ENCODE results near the gene POLG. TPM values are rescaled to one million over a fixed set of nuclear protein-coding genes. Genes with fewer than 3 reads are reported as not detected.

Gene POLG
- total and polyA plus RNA-seq, 4 donors, result 36.7 to 84.9 (median 45.3) TPM

DNA sequence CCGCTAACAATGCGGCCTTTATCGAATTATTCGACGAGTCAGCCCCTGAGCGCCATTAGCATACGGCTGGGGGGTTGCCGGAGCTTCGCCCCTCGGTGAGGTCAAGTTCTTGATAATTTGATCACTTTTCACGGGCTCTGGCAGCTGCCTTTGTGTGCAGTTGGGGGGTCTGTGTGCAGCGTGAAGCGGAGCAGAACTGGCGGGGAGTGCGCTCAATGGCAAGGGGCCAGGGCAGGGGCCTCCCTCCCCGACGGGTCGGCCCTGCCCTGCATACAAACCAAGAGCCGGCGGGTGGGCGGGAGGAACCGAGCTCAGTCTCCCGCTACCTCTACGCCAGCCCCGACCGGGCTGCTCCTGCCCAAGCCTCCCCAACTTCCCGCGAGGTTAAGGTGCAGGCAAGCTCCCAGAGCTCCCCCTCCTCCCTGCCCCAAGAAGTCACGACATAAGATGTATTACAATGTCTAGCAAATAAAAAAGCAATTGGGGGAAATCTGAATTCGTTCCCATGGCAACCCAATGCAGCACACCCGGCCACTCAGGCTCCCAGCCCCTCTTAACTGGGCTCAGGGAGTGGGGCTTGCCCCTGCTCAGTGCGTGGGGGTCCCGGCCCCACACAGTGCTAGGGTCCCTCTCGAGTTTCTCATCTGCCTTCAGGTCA, 34.1 kb upstream of the POLG start:
- 2 to 3% methylated on average over 34 of the region's 34 CpGs for WGBS, 2 donors
- Histone ChIP-seq H3K36me3 (ENCODE audit: control insufficient read depth in 4 of 4, insufficient read depth in 4 of 4, low read length in 4 of 4) (no peaks in the 10 kb centered on the region), H3K4me1 (ENCODE audit: control insufficient read depth in 5 of 5, insufficient read depth in 5 of 5, low read length in 5 of 5) (peaks cover 0 to 10% (median 0%) of the 10 kb centered on the region in 5 donors), H3K27me3 (ENCODE audit: control insufficient read depth in 3 of 3, insufficient read depth in 3 of 3, low read length in 2 of 3) (peaks cover 21 to 93% (median 86%) of the 10 kb centered on the region in 3 donors), H3K9me3 (ENCODE audit: control insufficient read depth in 4 of 4, insufficient read depth in 3 of 4, low read length in 3 of 4) (peaks cover 0 to 13% (median 0%) of the 10 kb centered on the region in 4 donors), H3K9ac (ENCODE audit: insufficient read depth in 1 of 2, low read length in 2 of 2) (no peak overlapping the region), H3K4me3 (no peak overlapping the region), H3K27ac (ENCODE audit: low read depth in 1 of 2, low read length in 1 of 2) (no peak overlapping the region)
- DNase-seq, result no peak
- no peak for ATAC-seq (ENCODE audit: insufficient read depth, low FRiP score)
- TF ChIP-seq, protein P1, sequence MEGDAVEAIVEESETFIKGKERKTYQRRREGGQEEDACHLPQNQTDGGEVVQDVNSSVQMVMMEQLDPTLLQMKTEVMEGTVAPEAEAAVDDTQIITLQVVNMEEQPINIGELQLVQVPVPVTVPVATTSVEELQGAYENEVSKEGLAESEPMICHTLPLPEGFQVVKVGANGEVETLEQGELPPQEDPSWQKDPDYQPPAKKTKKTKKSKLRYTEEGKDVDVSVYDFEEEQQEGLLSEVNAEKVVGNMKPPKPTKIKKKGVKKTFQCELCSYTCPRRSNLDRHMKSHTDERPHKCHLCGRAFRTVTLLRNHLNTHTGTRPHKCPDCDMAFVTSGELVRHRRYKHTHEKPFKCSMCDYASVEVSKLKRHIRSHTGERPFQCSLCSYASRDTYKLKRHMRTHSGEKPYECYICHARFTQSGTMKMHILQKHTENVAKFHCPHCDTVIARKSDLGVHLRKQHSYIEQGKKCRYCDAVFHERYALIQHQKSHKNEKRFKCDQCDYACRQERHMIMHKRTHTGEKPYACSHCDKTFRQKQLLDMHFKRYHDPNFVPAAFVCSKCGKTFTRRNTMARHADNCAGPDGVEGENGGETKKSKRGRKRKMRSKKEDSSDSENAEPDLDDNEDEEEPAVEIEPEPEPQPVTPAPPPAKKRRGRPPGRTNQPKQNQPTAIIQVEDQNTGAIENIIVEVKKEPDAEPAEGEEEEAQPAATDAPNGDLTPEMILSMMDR (IDR thresholded peaks at IDR 0.05; ENCODE audit: control extremely low read depth, extremely low read depth), result no peak

DNA sequence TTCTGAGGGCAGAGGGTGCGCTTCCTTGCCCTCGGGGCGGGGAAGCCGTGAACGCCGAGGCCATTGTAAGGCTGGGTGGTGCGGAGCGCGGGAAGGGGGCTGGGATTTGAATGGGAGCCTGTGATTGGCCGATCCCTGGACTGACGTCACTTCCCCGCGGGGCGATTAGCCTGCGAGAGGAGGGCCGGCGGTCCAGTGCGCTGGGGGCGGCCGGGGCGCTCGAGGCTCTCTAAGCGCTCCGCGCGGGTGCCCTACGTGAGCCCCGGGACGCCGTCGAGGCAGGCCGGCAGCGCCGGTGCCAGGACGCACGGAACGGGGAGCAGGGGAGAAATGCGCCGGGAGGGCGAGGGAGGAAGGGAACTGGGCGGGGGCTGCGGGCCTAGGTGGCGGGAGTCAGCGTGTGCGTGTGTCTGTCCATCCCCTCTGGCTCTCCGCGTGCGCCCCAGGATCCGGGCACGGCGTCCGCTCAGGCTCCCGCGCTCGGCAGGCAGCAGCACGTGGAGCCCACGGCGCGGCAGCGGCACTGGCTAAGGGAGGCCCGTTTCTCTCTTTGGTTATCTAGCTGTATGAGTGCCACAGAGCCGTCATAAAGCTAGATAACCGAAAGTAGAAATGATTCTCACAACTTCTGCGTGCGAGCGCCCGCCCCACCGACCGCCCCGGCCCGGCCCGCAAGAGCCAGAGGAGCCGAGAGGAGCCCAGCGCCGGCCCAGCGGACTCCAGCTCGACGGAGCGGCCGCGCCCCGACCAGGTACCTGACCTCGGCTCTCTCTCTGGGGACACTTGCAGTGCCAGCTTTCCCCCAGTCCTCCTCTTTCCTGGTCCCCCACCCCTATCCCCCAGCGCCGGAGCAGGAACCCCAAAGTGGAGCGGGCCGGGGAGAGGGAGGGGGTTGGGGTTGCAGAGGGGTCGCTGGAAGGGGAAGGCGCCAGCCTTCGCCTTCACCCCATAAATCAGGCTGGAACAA, 33.1 kb upstream of the POLG start:
- peak; percentile 26 to 50 (median 31) for DNase-seq
- peaks cover 0 to 10% (median 0%) of the 10 kb centered on the region in 5 donors for H3K4me1 ChIP-seq (ENCODE audit: control insufficient read depth in 5 of 5, insufficient read depth in 5 of 5, low read length in 5 of 5)
- H3K9me3 ChIP-seq (ENCODE audit: control insufficient read depth in 4 of 4, insufficient read depth in 3 of 4, low read length in 3 of 4), result peaks cover 0 to 11% (median 0%) of the 10 kb centered on the region in 4 donors
- no peaks in the 10 kb centered on the region for H3K36me3 ChIP-seq (ENCODE audit: control insufficient read depth in 4 of 4, insufficient read depth in 4 of 4, low read length in 4 of 4)
- no peak overlapping the region for H3K27ac ChIP-seq (ENCODE audit: low read depth in 1 of 2, low read length in 1 of 2)
- H3K27me3 ChIP-seq (ENCODE audit: control insufficient read depth in 3 of 3, insufficient read depth in 3 of 3, low read length in 2 of 3), result peaks cover 28 to 93% (median 86%) of the 10 kb centered on the region in 3 donors
- H3K9ac ChIP-seq (ENCODE audit: insufficient read depth in 1 of 2, low read length in 2 of 2), result no peak overlapping the region
- TF ChIP-seq, protein P1 (IDR thresholded peaks at IDR 0.05; ENCODE audit: control extremely low read depth, extremely low read depth), result no peak
- no peak overlapping the region for H3K4me3 ChIP-seq
- 3 to 5% methylated on average over 78 to 90 of the region's 90 CpGs for WGBS, 2 donors
- no peak for ATAC-seq (ENCODE audit: insufficient read depth, low FRiP score)

DNA sequence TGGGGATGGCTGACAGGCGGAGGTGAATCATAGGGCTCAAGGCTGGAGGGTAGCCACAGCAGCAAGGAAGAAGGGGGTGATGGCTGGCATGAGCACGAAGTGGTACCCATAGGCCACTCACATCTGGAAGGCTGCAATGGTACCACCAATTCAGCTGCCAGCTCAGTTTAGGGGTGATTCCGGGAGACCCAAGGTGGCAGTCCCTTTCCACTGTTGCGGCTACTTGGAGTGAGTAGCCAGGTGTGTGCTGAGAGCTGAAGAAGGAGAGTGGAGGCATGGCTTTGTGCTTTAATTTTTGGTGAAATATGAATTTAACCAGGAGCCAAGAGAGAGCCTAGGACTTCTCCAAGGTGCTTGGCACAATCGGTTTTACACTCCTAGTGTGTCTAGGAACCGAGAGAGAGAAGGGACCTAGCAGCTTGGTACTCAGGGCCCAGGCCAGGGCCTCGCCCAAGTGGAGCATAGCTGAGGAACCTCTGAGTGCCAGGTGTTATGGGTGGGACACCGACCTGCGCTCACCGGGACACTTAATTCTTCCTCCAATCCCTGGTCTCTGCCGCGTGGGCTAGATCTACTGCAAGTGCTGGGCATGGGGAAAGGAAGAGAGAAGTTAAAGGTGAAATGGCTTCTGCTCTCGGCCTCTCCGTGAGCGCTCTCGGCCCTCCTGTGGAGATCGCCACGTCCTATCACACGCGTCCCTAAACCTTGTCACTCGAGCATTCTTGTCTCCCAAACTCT, 32.2 kb upstream of the POLG start:
- Histone ChIP-seq H3K4me1 (ENCODE audit: control insufficient read depth in 5 of 5, insufficient read depth in 5 of 5, low read length in 5 of 5) (peaks cover 0 to 14% (median 0%) of the 10 kb centered on the region in 5 donors), H3K4me3 (no peak overlapping the region), H3K36me3 (ENCODE audit: control insufficient read depth in 4 of 4, insufficient read depth in 4 of 4, low read length in 4 of 4) (no peaks in the 10 kb centered on the region), H3K9me3 (ENCODE audit: control insufficient read depth in 4 of 4, insufficient read depth in 3 of 4, low read length in 3 of 4) (peaks cover 0 to 13% (median 0%) of the 10 kb centered on the region in 4 donors), H3K27ac (ENCODE audit: low read depth in 1 of 2, low read length in 1 of 2) (no peak overlapping the region), H3K9ac (ENCODE audit: insufficient read depth in 1 of 2, low read length in 2 of 2) (no peak overlapping the region), H3K27me3 (ENCODE audit: control insufficient read depth in 3 of 3, insufficient read depth in 3 of 3, low read length in 2 of 3) (peaks cover 34 to 90% (median 81%) of the 10 kb centered on the region in 3 donors)
- WGBS, 2 donors, result 20 to 21% methylated on average over 21 of the region's 21 CpGs
- DNase-seq (no peak), ATAC-seq (ENCODE audit: insufficient read depth, low FRiP score) (no peak)
- TF ChIP-seq, protein P1 (IDR thresholded peaks at IDR 0.05; ENCODE audit: control extremely low read depth, extremely low read depth), result no peak
